GM19438 (cell line): ENCODE data around the gene MITD1.
"Not testable (repeated sequence)": the region's sequence is repeated elsewhere in the genome, so short reads cannot be mapped to it uniquely, and the experiment has no call there.

Experiments
- ATAC-seq: cut with Tn5 transposase; IDR thresholded peaks from one replicate; pipeline ENCODE4 v1.9.1; 2021; ENCODE audit warnings: low read depth; ENCODE audit not compliant: unreplicated experiment

The MITD1 gene

DNA sequence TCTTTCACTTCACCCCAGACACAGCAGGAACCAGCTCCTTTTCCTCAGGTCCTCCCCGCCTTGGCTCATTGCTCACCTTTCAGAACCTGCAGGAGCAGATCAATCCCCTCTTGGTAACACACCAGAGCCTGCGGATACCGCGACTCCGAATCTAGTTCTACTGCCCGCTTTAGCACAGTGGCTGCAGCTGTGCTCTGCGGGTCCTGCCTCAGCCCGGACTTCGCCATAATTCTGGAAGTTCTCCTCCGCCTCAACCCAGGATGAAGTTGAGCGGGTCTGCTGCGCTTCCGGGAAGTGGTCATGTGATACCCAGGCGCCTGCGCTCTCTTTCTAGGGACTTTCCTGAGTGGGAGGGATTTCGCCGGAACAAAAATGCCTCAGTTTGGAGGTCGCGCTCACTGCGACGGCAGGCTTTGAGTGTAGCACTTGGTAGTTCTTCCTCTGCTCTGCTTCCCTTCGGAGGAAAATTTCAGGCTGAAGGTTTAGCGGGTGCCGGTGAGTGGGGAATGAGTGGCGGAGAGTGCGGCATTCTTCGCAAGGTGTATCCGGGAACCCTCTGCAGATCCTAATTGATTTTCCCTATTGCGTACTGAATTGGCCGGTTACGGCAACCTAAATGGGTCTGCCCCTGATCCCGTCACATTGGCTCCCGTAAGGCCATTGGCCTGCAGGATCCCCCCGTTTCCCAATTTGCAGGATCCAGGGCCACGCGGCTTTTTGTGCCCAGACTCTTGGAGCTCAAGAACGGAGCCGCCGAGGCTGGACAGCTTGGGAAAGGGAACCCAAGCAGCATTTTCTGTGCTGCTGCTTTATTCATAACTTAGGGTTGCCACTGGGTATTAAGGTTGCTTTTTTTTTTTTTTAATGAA is at the start of gene MITD1, which contains the start of gene MRPL30:
Gene MITD1 (minus strand): TSS at position 304 of the 869 bp plus-strand sequence. CDS start 77 bp downstream, at position 227.
Gene MRPL30 (plus strand): TSS at position 430 of the 869 bp plus-strand sequence. CDS start 5,020 bp downstream, outside the sequence.
- ATAC-seq = peak; percentile 93

DNA sequence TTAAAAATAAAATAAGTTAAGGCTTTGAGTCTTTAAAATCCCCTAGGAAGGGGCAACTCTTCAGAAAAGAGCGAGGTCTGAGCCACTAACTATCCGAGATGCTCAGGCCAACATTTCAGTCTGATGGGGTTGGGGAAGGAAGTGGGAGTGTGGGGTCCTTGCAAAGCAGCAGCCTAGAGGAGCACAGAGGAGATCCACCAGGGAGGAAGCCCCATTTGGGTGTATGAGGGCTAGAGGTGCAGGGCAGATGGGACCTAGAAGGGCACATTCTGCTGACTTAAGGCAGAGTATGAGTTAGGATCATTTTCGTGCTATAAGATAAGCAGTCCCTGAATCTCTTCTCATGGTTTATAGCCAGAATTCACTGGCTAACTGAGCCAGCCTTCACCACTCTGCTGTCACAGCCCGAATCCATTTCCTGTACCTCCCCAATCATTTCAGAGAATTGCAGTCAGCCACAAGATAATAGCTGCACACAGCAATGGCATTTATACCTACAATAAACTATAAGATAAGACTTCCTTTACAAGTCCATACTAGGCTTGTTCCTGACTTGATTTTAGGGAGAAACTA is 37.2 kb upstream of the MITD1 start:
- ATAC-seq = no peak

DNA sequence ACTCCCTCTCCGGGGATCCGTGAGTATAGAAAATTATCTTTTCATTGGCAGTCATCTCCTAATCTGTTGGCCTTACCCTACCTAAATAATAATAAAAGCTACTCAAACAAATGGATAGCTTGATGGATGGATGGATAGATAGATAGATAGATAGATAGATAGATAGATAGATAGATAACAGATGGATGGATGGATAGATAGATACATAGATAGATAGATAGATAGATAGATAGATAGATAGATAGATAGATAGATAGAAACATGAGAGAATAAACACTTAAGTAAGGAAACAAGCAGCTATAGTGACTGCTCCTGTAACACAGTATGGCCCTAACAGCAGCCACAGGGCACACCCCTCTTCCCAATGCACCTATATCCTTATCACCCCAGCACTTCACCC is 35.2 kb upstream of the MITD1 start:
- no peak for ATAC-seq

DNA sequence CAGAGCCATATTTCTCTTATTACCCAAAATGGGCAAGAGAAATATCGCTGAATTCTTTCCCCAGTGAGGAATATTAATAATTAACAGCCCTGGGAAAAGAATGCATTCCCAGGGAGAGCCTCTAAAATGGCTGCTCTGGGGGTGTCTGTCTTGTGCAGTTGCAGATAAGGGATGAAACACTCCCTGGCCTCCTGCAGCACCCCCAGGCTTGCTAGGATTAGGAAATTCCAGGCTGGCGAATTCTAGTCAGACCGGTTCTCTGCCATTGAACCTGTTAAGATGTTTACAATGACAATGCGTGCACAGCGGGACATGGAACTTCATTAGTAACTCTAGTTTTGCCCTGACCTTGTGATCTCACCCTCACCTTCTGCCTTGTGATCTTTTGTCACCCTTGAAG is 24.6 kb upstream of the MITD1 start:
- no peak for ATAC-seq

DNA sequence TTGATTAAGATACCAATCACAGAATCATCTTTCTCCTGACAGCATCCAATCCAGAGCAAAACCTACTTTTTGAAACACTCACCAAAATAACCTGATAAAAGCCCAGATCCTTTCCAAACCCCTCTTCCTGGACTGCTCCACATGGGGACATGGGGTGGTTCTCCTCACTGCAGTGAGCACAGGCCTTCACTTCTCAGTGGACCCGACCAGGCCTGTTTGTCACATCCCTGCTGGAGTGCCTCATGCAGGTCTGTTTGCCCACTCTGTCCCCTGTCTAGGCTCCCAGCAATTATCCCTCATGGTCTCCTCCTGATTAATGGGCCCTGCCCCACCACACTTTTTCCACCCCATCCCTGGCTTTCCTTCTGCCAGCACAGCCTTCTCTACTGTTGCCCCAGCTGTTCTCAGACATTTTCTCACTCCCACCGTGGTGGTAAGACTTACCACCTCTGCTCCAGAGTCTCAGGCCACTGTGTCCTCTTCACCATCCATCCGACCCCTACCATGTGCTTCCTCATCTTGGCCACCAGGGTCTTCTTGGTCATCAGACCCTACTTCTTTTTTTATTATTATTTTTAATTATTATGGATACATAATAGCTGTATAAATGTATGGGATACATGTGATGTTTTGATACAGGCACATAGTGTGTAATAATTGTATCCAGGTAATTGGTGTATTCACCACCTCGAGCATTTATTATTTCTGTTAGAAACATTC is 21.3 kb upstream of the MITD1 start:
- no peak for ATAC-seq

DNA sequence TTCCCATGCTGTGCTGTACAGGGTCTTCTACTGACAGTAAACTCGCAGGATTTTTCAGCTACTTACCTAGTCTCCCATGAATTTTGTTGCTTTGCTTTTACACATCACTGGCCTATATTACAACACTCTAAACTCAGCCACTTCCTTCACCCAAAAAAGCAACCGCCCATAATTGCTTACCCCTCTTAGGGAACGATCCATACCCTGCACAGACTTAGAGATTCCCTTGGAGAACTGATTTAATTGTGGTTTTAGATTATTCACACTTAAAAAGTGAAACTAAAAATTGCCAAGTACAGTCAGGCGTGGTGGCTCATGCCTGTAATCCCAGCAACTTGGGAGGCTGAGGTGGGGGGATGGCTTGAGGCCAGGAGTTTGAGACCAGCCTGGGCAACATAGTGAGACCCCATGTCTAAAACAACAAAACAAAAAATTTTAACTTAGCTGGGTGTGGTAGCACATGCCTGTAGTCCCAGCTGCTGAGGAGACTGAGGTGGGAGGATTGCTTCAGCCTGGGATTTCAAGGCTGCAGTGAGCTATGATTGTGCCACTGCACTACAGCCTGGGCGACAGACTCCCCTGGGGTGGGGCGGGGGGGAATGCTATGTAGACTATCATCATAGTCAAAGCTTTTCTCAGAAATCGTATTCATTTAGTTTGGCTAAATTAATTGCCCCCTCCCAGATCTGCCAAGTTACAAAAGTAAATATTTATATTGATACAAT is 19.4 kb upstream of the MITD1 start:
- no peak for ATAC-seq

DNA sequence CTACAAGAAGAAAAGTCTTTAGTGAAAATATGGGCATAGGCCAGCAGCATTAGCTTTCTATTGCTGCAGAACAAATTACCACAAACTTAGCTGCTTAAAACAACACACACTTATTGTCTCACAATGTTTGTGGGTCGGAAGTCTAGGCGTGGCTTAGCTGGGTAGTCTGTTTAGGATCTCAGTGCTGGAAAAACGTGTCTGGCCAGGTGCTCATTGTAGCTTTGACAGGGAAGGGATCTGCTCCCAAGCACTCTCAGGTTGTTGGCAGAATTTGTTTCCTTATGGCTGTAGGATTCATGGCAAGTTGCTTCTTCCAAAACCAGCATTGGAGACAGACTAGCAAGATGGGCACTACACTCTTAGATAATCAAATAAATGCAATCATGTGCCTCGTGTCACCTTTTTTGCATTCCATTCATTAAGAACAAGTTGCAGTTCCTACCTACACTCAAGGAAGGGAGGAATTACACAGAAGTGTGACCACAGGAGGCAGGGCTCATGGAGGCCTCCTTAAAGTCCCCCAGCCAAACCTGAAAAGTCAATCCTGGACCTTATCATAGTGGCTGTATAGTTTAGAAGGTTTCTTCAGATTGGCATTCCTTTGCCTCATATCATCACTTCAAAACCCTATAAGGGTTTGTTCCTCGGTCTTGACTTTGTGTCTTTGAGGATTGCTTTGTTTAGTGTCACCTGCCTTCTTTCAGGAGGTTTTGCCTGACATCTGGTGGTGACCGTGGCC is 17.4 kb upstream of the MITD1 start:
- ATAC-seq = no peak

DNA sequence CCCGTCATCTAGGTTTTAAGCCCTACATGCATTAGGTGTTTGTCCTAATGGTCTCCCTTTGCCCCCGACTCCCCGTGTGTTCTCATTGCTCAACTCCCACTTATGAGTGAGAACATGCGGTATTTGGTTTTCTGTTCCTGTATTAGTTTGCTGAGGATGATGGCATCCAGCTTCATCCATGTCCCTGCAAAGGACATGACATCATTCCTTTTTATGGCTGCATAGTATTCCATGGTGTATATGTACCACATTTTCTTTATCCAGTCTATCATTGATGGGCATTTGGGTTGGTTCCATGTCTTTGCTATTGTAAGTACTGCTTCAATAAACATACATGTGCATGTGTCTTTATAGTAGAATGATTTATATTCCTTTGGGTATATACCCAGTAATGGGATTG is 11.5 kb upstream of the MITD1 start:
- not testable (repeated sequence) for ATAC-seq

DNA sequence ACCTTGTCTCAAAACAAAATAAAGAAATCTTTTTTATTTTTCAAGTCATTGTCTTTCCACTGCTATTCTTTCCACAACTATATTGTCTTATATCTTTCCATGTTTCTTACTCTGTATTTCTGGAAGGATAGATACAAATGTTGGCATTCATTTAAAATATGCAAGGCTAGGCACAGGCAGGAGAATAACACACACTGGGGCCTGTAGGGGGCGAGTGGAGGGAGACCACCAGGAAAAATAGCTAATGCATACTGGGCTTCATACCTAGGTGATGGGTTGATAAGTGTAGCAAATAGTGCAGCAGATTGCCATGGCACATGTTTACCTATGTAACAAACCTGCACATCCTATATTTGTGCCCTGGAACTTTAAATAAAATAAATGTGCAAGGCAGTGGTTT is 9.7 kb upstream of the MITD1 start:
- no peak for ATAC-seq

DNA sequence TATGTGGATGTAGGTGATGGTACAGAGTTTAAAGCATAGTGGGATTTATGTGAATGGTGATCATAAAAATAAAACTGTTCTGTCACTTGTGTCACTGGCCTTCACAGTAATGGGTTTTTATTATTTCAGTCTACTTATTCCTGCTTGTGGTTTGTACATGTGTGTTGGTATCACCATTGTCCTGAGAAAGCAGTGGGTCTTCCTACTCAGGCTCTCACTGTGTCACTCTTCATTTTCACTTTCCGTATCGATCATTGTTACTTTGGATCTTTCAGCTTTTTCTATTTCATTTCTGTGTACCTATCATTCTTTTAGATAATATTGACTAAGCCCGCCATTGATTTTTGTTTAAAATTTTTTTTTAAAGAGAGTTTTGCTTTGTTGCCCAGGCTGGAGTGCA is 7.5 kb upstream of the MITD1 start:
- ATAC-seq = no peak

DNA sequence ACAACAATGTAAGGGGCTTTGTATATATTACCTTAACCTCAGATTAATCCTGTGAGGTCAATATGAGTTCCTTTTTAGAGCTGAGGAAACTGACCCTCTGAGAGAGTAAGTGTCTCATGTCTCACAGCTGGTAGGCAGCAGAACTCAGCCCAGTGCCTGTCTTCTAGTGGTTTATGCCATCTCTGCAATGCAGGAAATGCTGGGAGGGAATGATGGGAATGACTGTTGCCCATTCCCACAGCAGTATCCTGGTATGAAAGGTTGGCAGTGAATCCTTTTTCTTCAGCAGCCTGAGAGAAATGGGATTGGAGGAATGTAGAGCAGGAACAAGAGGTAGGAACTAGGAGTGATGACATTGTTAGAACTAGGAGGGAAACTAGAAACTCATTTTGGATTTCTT is 6.2 kb upstream of the MITD1 start:
- ATAC-seq = no peak

DNA sequence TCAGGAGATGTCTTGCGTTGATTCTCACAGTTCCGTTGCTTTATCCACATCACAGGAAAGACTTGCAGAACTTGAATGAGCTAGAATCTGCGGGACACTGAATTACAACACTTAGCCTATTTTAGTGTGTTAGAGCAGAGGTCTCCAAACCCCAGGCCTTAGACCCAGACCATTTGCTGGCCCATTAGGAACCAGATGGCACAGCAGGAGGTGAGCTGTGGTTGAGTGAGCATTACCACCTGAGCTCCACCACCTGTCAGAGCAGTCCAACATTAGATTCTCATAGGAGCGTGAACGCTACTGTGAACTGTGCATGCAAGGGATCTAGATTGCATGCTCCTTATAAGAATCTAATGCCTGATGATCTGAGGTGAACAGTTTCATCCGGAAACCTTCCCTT is 4.0 kb upstream of the MITD1 start:
- no peak for ATAC-seq

DNA sequence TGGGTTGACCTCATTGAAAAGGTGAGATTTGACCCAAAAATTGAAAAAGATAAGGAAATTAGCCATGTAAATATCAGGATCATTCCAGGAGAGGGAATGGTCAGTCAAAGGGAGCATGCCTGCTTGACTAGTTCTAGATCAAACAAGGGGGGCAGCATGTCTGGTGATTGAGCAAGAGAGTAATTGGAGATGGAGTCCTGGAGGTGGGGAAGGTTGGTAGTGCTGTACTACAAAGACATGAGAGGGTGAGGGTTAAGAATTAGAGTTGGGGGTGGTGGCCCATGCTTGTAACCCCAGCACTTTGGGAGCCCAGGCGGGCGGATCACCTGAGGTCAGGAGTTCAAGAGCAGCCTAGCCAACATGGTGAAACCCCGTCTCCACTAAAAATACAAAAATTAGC is 2.2 kb upstream of the MITD1 start:
- ATAC-seq = no peak

DNA sequence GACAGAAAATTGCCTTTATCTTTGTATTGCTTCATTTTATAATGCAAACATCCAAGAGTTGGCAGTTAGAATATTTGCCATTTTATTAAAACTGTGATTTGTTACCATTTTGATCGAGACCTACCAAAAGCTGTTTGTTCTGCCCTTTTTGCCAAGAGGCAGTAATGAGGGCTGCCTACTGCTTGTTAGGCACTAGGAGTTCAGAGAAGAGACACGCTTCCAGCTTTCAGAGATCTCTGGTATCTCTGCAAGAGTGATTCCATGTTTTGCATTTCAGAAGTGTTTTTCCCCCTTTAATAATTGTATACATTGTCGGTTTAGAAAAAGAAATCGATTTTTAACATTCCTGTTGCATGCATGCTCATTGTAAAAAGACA is 754 bp upstream of the MITD1 start:
- no peak for ATAC-seq

DNA sequence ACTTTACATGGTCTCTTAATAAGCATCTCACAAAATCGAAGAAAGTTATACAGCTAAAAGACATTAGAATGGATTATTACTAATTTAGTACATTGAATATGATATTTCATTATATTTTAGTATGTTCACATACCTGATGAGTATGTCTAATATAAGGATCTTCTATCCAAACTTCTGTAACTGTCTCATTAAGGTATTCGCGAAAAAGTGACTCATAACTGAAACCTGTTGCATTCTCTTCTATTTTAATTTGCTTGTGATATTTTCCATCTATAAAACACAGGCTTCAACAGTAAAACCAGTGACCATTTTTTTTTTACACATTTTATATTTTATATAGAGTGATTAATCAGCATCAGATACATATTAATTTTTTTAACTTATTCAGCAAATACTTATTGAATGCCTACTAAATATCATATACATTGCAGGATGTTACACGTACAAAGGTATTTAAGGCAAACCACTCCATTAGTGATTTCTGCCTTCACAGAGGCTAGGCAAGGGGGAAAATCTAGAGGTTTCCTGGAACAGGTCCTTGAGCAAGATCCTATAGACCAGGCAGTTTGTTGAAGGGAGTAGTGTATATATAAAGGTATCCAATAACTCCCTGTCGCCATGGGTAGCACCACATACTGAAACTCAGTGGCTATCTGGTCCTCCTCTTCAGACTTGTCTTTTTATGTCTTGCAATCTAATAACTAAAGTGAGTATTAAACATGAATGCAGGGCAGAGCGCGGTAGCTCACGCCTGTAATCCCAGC is 9.3 kb downstream of the MITD1 start:
- ATAC-seq = no peak

DNA sequence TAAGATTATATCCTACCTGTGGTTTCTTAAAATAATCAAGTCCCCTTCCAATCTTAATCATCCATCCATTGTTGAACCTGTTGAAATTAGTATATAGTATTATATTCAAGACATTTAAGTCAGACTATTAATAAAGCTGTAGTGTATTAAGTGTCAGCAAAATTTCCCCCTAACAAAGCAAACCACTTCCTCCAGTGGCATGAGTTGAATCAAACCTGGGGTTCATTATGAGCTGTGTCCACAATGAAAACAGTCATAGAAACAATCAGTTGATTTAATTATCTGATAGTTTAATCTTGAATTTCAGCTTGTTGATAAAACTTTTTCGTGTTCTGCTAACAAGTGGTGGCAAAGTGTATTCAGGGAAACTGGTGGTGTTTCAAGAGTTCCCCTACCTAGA is 11.3 kb downstream of the MITD1 start:
- no peak for ATAC-seq

DNA sequence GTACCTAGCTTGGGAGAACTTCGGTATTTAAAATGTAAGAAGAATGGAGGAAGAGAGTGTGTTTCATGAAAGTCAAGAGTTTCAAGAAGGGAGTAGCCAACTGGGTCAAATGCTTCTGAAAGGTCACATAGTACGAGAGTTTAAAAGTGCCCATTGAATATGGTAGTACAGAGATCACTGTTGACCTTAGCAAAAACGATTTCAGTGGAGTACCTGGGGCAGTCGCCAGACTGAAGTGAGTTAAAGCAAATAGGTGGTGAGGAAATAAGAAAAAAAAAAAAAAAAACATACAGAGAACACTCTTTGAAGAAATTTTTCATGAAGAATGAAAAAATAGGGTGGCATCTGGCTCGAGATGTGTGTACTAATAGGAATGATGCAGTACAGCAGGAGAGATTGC is 14.6 kb downstream of the MITD1 start:
- no peak for ATAC-seq

DNA sequence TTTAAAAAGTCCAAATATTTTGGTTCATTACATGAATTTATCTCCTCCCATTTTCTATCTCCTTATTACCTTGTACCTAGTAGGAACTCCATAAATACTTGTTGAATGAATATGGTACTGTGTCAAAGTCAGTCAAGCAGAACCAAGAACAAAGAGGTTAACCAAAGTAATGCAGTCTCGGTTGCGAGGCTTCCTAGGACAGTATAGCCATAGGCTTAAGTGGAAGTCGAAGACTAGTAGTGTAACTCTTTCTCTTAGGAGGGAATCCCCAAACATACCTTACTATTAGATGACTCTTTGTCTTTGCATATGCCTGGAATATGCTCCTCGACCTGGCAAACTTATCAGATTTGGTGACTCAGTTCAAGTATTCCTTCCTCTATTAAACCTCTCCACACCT is 21.3 kb downstream of the MITD1 start:
- no peak for ATAC-seq

DNA sequence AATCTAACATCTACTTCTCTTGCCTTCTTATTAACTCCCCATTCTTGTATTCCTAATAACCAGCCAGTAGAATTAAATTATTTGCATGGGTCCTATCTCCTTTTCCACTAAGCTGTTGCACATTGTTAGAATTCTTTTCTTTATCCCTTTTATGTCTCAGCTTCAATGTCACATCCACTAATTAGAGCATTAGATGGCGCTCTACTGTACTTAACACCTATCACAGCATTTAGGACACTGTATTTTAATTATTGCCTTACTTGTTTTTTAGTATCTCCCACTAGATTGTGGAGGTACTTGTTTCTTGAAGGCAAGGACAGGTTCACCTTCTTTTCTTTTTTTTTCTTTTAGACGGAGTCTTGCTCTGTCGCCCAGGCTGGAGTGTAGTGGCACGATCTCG is 22.3 kb downstream of the MITD1 start:
- ATAC-seq = no peak

DNA sequence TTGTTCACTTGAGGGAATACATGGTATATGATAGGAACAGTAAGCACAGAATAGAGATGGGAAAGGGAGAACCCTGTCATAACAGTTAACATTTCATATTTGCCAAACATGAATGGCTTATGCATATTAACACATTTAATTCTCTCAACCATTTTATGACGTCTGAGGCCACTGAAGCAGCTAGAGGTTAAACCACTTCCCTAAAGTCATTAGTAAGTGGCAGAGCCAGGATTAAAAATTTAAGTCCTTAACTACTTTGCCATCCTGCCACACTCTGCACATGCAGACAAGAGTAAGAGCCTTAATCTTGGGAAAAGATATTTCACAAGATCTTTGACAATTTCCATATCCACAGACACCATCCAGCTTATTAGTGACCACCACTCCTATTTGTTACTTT is 24.0 kb downstream of the MITD1 start:
- no peak for ATAC-seq
